ENCODE measurements around the gene MPV17L2.

Gene MPV17L2

GRCh38 chr19:18173572-18174288, 19.3 kb upstream of the MPV17L2 start, which contains the start of gene IFI30:
IFI30 (plus strand) TSS chr19:18173813; CDS start chr19:18173842, 29 bp downstream.
- Histone ChIP-seq H3K27ac (ENCODE audit: low read length) (no peak within 1 kb of the TSS), H3K4me1 (ENCODE audit: insufficient read depth, low read length) (no peaks in the 10 kb centered on the region; the same call in 1 of the 2 replicates), H3K36me3 (ENCODE audit: insufficient read depth, low read depth, low read length) (peaks cover 7% of the 10 kb centered on the region; the same call in 1 of the 2 replicates), H3K9ac (ENCODE audit: low read depth, low read length) (peak within 1 kb of the TSS; percentile 23; the same call in 1 of the 2 replicates), H3K9me3 (ENCODE audit: insufficient read depth, low read depth, low read length) (no peaks in the 10 kb centered on the region), H3K27me3 (ENCODE audit: insufficient read depth, low read length) (peaks cover 21% of the 10 kb centered on the region), H3K4me3 (ENCODE audit: low read length) (peak within 1 kb of the TSS; percentile 65)

GRCh38 chr19:18174983-18175382, 18.0 kb upstream of the MPV17L2 start:
- Histone ChIP-seq H3K27me3 (ENCODE audit: insufficient read depth, low read length) (peaks cover 21% of the 10 kb centered on the region), H3K4me3 (ENCODE audit: low read length) (no peak overlapping the region), H3K27ac (ENCODE audit: low read length) (no peak overlapping the region), H3K9ac (ENCODE audit: low read depth, low read length) (no peak overlapping the region), H3K36me3 (ENCODE audit: insufficient read depth, low read depth, low read length) (no peaks in the 10 kb centered on the region), H3K4me1 (ENCODE audit: insufficient read depth, low read length) (no peaks in the 10 kb centered on the region; the same call in 1 of the 2 replicates), H3K9me3 (ENCODE audit: insufficient read depth, low read depth, low read length) (no peaks in the 10 kb centered on the region)

- no peaks in the 10 kb centered on the region for H3K36me3 ChIP-seq (ENCODE audit: insufficient read depth, low read depth, low read length)
- H3K4me3 ChIP-seq (ENCODE audit: low read length), result no peak overlapping the region
- H3K9ac ChIP-seq (ENCODE audit: low read depth, low read length), result no peak overlapping the region
- no peaks in the 10 kb centered on the region for H3K9me3 ChIP-seq (ENCODE audit: insufficient read depth, low read depth, low read length)
- H3K27me3 ChIP-seq (ENCODE audit: insufficient read depth, low read length), result peaks cover 21% of the 10 kb centered on the region
- no peaks in the 10 kb centered on the region; the same call in 1 of the 2 replicates for H3K4me1 ChIP-seq (ENCODE audit: insufficient read depth, low read length)
- no peak overlapping the region for H3K27ac ChIP-seq (ENCODE audit: low read length)
Measured at GRCh38 chr19:18176367-18177310, 16.4 kb upstream of the MPV17L2 start.

- no peak overlapping the region for H3K9ac ChIP-seq (ENCODE audit: low read depth, low read length)
- no peak overlapping the region for H3K4me3 ChIP-seq (ENCODE audit: low read length)
- H3K9me3 ChIP-seq (ENCODE audit: insufficient read depth, low read depth, low read length), result no peaks in the 10 kb centered on the region
- H3K27me3 ChIP-seq (ENCODE audit: insufficient read depth, low read length), result peaks cover 6% of the 10 kb centered on the region
- H3K27ac ChIP-seq (ENCODE audit: low read length), result no peak overlapping the region
- no peaks in the 10 kb centered on the region for H3K4me1 ChIP-seq (ENCODE audit: insufficient read depth, low read length)
- H3K36me3 ChIP-seq (ENCODE audit: insufficient read depth, low read depth, low read length), result no peaks in the 10 kb centered on the region
Measured at GRCh38 chr19:18179957-18180356, 13.1 kb upstream of the MPV17L2 start.

- Histone ChIP-seq H3K27ac (ENCODE audit: low read length) (no peak overlapping the region), H3K9me3 (ENCODE audit: insufficient read depth, low read depth, low read length) (no peaks in the 10 kb centered on the region), H3K4me1 (ENCODE audit: insufficient read depth, low read length) (no peaks in the 10 kb centered on the region), H3K36me3 (ENCODE audit: insufficient read depth, low read depth, low read length) (no peaks in the 10 kb centered on the region), H3K27me3 (ENCODE audit: insufficient read depth, low read length) (no peaks in the 10 kb centered on the region), H3K9ac (ENCODE audit: low read depth, low read length) (no peak overlapping the region), H3K4me3 (ENCODE audit: low read length) (no peak overlapping the region)
Measured at GRCh38 chr19:18183529-18183928, 9.5 kb upstream of the MPV17L2 start.

- Histone ChIP-seq H3K27me3 (ENCODE audit: insufficient read depth, low read length) (no peaks in the 10 kb centered on the region), H3K9ac (ENCODE audit: low read depth, low read length) (no peak overlapping the region; the same call in 1 of the 2 replicates), H3K27ac (ENCODE audit: low read length) (no peak overlapping the region), H3K4me1 (ENCODE audit: insufficient read depth, low read length) (no peaks in the 10 kb centered on the region), H3K36me3 (ENCODE audit: insufficient read depth, low read depth, low read length) (no peaks in the 10 kb centered on the region), H3K9me3 (ENCODE audit: insufficient read depth, low read depth, low read length) (no peaks in the 10 kb centered on the region), H3K4me3 (ENCODE audit: low read length) (no peak overlapping the region)
Measured at GRCh38 chr19:18185538-18185937, 7.5 kb upstream of the MPV17L2 start.

GRCh38 chr19:18190278-18190677, 2.7 kb upstream of the MPV17L2 start:
- peaks cover 8% of the 10 kb centered on the region; the same call in 1 of the 2 replicates for H3K4me1 ChIP-seq (ENCODE audit: insufficient read depth, low read length)

GRCh38 chr19:18191640-18192062, 1.4 kb upstream of the MPV17L2 start:
- Histone ChIP-seq H3K27me3 (ENCODE audit: insufficient read depth, low read length) (no peaks in the 10 kb centered on the region), H3K9ac (ENCODE audit: low read depth, low read length) (peak overlapping the region; percentile 66; the same call in 1 of the 2 replicates), H3K4me3 (ENCODE audit: low read length) (no peak overlapping the region), H3K27ac (ENCODE audit: low read length) (no peak overlapping the region), H3K4me1 (ENCODE audit: insufficient read depth, low read length) (peaks cover 8% of the 10 kb centered on the region; the same call in 1 of the 2 replicates), H3K9me3 (ENCODE audit: insufficient read depth, low read depth, low read length) (no peaks in the 10 kb centered on the region), H3K36me3 (ENCODE audit: insufficient read depth, low read depth, low read length) (peaks cover 11% of the 10 kb centered on the region)

More at GRCh38 chr19:18190278-18190677, 2.7 kb upstream of the MPV17L2 start:
- Histone ChIP-seq H3K27me3 (ENCODE audit: insufficient read depth, low read length) (no peaks in the 10 kb centered on the region), H3K27ac (ENCODE audit: low read length) (no peak overlapping the region), H3K9ac (ENCODE audit: low read depth, low read length) (no peak overlapping the region), H3K36me3 (ENCODE audit: insufficient read depth, low read depth, low read length) (no peaks in the 10 kb centered on the region; the same call in 1 of the 2 replicates), H3K4me3 (ENCODE audit: low read length) (no peak overlapping the region), H3K9me3 (ENCODE audit: insufficient read depth, low read depth, low read length) (no peaks in the 10 kb centered on the region)

- Histone ChIP-seq H3K4me3 (ENCODE audit: low read length) (peak overlapping the region; percentile 93), H3K9ac (ENCODE audit: low read depth, low read length) (peak overlapping the region; percentile 76; the same call in 1 of the 2 replicates), H3K9me3 (ENCODE audit: insufficient read depth, low read depth, low read length) (no peaks in the 10 kb centered on the region), H3K36me3 (ENCODE audit: insufficient read depth, low read depth, low read length) (peaks cover 18% of the 10 kb centered on the region), H3K27me3 (ENCODE audit: insufficient read depth, low read length) (no peaks in the 10 kb centered on the region), H3K4me1 (ENCODE audit: insufficient read depth, low read length) (peaks cover 8% of the 10 kb centered on the region; the same call in 1 of the 2 replicates), H3K27ac (ENCODE audit: low read length) (no peak overlapping the region)
Measured at GRCh38 chr19:18193388-18194180, 566 bp downstream of the MPV17L2 start.

GRCh38 chr19:18194181-18194530, 1.1 kb downstream of the MPV17L2 start:
- peaks cover 8% of the 10 kb centered on the region; the same call in 1 of the 2 replicates for H3K4me1 ChIP-seq (ENCODE audit: insufficient read depth, low read length)
- H3K9ac ChIP-seq (ENCODE audit: low read depth, low read length), result peak overlapping the region; percentile 76; the same call in 1 of the 2 replicates
- H3K9me3 ChIP-seq (ENCODE audit: insufficient read depth, low read depth, low read length), result no peaks in the 10 kb centered on the region
- no peaks in the 10 kb centered on the region for H3K27me3 ChIP-seq (ENCODE audit: insufficient read depth, low read length)
- peaks cover 24% of the 10 kb centered on the region for H3K36me3 ChIP-seq (ENCODE audit: insufficient read depth, low read depth, low read length)
- peak overlapping the region; percentile 93 for H3K4me3 ChIP-seq (ENCODE audit: low read length)
- no peak overlapping the region for H3K27ac ChIP-seq (ENCODE audit: low read length)
